H1 (cell line): ENCODE measurements around the gene ANXA4. TPM values are rescaled to one million over a fixed set of nuclear protein-coding genes. Genes with fewer than 3 reads are reported as not detected.

Experiments
- CTCF ChIA-PET: fragments of 300-600 bp; sonication (Branson Sonifier 250); formaldehyde crosslinking; loops from one replicate; lab custom pipeline; 2021; ENCODE audit not compliant: partially characterized antibody; lab: Charles Lee
- POLR2A ChIA-PET: fragments of 300-600 bp; sonication (Branson Sonifier 250); formaldehyde crosslinking; loops from one replicate; lab custom pipeline; 2021; ENCODE audit warnings: inconsistent platforms; ENCODE audit not compliant: partially characterized antibody; lab: Charles Lee
- DNase-seq, 2 experiments: peaks; one replicate each; pipeline versions ENCODE4 v3.0.0 to v3.0.0-alpha.2; 2010 to 2022; ENCODE audit warnings: low spot score in 2 of 2, low read depth in 1 of 2, mixed read lengths in 1 of 2
- FAIRE-seq: peaks from 2 replicates; lab custom pipeline; 2011; peaks lifted over from hg19 to GRCh38; lab: Jason Lieb, UNC
- H2AFZ ChIP-seq: 2 replicates; pipeline ENCODE4 v1.8.1; 2012; ENCODE audit warnings: low read length, inconsistent platforms
- H2AK5ac ChIP-seq: 2 replicates; pipeline ENCODE4 v1.6.1; 2013; ENCODE audit warnings: low read depth, low read length
- H2BK120ac ChIP-seq: replicated peaks from 2 replicates; pipeline ENCODE3; 2013; ENCODE audit warnings: low read depth, low read length, inconsistent platforms
- H2BK12ac ChIP-seq: 2 replicates; pipeline ENCODE4 v1.6.1; 2013; ENCODE audit warnings: low read depth, low read length
- H2BK15ac ChIP-seq: 2 replicates; pipeline ENCODE4 v1.6.1; 2013; ENCODE audit warnings: low read length
- H2BK20ac ChIP-seq: 2 replicates; pipeline ENCODE4 v1.6.1; 2013; ENCODE audit warnings: low read length
- H2BK5ac ChIP-seq: 2 replicates; pipeline ENCODE4 v1.6.1; 2013; ENCODE audit warnings: low read depth, low read length
- H3K14ac ChIP-seq: 2 replicates; pipeline ENCODE4 v1.6.1; 2013; ENCODE audit warnings: inconsistent platforms; ENCODE audit not compliant: insufficient read length
- H3K18ac ChIP-seq: 2 replicates; pipeline ENCODE4 v1.6.1; 2013; ENCODE audit warnings: low read length; ENCODE audit errors: extremely low read depth
- H3K23ac ChIP-seq: 2 replicates; pipeline ENCODE4 v1.6.1; 2013; ENCODE audit warnings: inconsistent platforms; ENCODE audit not compliant: insufficient read length
- H3K23me2 ChIP-seq: 2 replicates; pipeline ENCODE4 v1.6.1; 2013; ENCODE audit warnings: low read depth, low read length
- H3K27ac ChIP-seq: 2 replicates; pipeline ENCODE4 v1.6.1; 2011; ENCODE audit warnings: low read depth, low read length, inconsistent platforms
- H3K27me3 ChIP-seq, 4 experiments: replicated peaks in 1 of 4; 1 replicate in 1 of 4; 2 replicates in 3 of 4; pipeline versions ENCODE4 v1.6.1 to v1.8.1; 2011 to 2013; ENCODE audit warnings: low read length in 3 of 4, mild to moderate bottlenecking in 3 of 4, inconsistent platforms in 2 of 4, mixed read lengths in 2 of 4, moderate library complexity in 1 of 4; ENCODE audit not compliant: control insufficient read depth in 3 of 4, insufficient read depth in 3 of 4; ENCODE audit errors: extremely low read depth in 1 of 4
- H3K36me3 ChIP-seq, 4 experiments: 2 replicates each; pipeline versions ENCODE4 v1.6.1 to v1.8.1; 2011 to 2013; ENCODE audit warnings: mild to moderate bottlenecking in 4 of 4, low read length in 3 of 4, moderate library complexity in 2 of 4, control low read depth in 1 of 4, inconsistent platforms in 1 of 4; ENCODE audit not compliant: insufficient read depth in 4 of 4, control insufficient read depth in 2 of 4
- H3K4ac ChIP-seq: replicated peaks from 2 replicates; pipeline ENCODE3; 2013; ENCODE audit warnings: low read length, low read depth, mixed read lengths, inconsistent platforms; ENCODE audit not compliant: insufficient read length
- H3K4me1 ChIP-seq, 4 experiments: replicated peaks in 1 of 4; 1 replicate in 1 of 4; 2 replicates in 3 of 4; pipeline versions ENCODE4 v1.6.1 to v1.8.1; 2011 to 2013; ENCODE audit warnings: low read length in 3 of 4, inconsistent platforms in 2 of 4, mixed read lengths in 1 of 4; ENCODE audit not compliant: insufficient read depth in 4 of 4, control insufficient read depth in 3 of 4
- H3K4me2 ChIP-seq, 2 experiments: 2 replicates each; pipeline versions ENCODE4 v1.6.1 to v1.8.1; 2011 to 2013; ENCODE audit warnings: low read depth in 2 of 2, low read length in 2 of 2, control low read depth in 1 of 2, inconsistent platforms in 1 of 2, mild to moderate bottlenecking in 1 of 2; ENCODE audit not compliant: insufficient read depth in 1 of 2
- H3K4me3 ChIP-seq, 4 experiments: fragments of 200-600, 300-600 bp in 1 of 4; sonication (generic), shearing (Covaris generic), sonication (Bioruptor Twin) in 1 of 4; 2 replicates each; pipeline versions ENCODE4 v1.5.1 to v1.8.1; 2011 to 2016; ENCODE audit warnings: low read length in 4 of 4, low read depth in 3 of 4, control low read depth in 2 of 4, inconsistent platforms in 2 of 4, mild to moderate bottlenecking in 2 of 4, mixed read lengths in 1 of 4, moderate library complexity in 1 of 4; ENCODE audit not compliant: insufficient read depth in 2 of 4; ENCODE audit errors: extremely low read depth in 1 of 4
- H3K56ac ChIP-seq: replicated peaks from 2 replicates; pipeline ENCODE3; 2013; ENCODE audit warnings: low read depth, mild to moderate bottlenecking, mixed read lengths, low read length, inconsistent platforms; ENCODE audit not compliant: insufficient read length
- H3K79me1 ChIP-seq: 2 replicates; pipeline ENCODE4 v1.6.1; 2013; ENCODE audit warnings: low read depth, low read length, control low read depth
- H3K79me2 ChIP-seq, 2 experiments: 2 replicates each; pipeline versions ENCODE4 v1.6.1 to v1.8.1; 2012 to 2013; ENCODE audit warnings: low read length in 2 of 2, mild to moderate bottlenecking in 2 of 2, inconsistent platforms in 1 of 2; ENCODE audit not compliant: insufficient read depth in 2 of 2, control insufficient read depth in 1 of 2
- H3K9ac ChIP-seq, 4 experiments: replicated peaks in 1 of 4; 1 replicate in 1 of 4; 2 replicates in 3 of 4; pipeline versions ENCODE4 v1.6.1 to v1.8.1; 2011 to 2013; ENCODE audit warnings: low read depth in 3 of 4, low read length in 3 of 4, control low read depth in 2 of 4, mild to moderate bottlenecking in 2 of 4, moderate library complexity in 2 of 4, inconsistent platforms in 1 of 4; ENCODE audit errors: extremely low read depth in 1 of 4
- H3K9me3 ChIP-seq, 2 experiments: 2 replicates each; pipeline versions ENCODE4 v1.6.1 to v1.8.1; 2012 to 2013; ENCODE audit warnings: mild to moderate bottlenecking in 2 of 2, moderate library complexity in 2 of 2, control low read depth in 1 of 2, inconsistent platforms in 1 of 2, low read depth in 1 of 2, low read length in 1 of 2, mixed read lengths in 1 of 2; ENCODE audit not compliant: insufficient read depth in 2 of 2
- H4K20me1 ChIP-seq, 2 experiments: replicated peaks in 1 of 2; 2 replicates each; pipeline versions ENCODE3 to v1.8.1; 2011 to 2013; ENCODE audit warnings: inconsistent platforms in 2 of 2, low read length in 2 of 2, mild to moderate bottlenecking in 1 of 2; ENCODE audit not compliant: insufficient read depth in 2 of 2, control insufficient read depth in 1 of 2
- H4K5ac ChIP-seq: 2 replicates; pipeline ENCODE4 v1.6.1; 2013; ENCODE audit warnings: low read length, low read depth, mixed read lengths, inconsistent platforms; ENCODE audit not compliant: insufficient read length
- H4K8ac ChIP-seq: 2 replicates; pipeline ENCODE4 v1.8.0; 2013; ENCODE audit warnings: mild to moderate bottlenecking, moderate library complexity, low read length, inconsistent platforms; ENCODE audit not compliant: insufficient read depth; ENCODE audit errors: extremely low read depth
- H4K91ac ChIP-seq: replicated peaks from 2 replicates; pipeline ENCODE3; 2013; ENCODE audit warnings: low read length, mixed read lengths, inconsistent platforms; ENCODE audit not compliant: insufficient read length
- CBX5 ChIP-seq: fragments of 300-800, 300-1000 bp; sonication (generic); IDR thresholded peaks from 2 replicates; pipeline ENCODE4 v1.7.1; 2016; ENCODE audit warnings: antibody characterized with exemption, low read length, low read depth
- E2F6 ChIP-seq: IDR thresholded peaks from 2 replicates; pipeline ENCODE4 v1.6.1; 2012; ENCODE audit warnings: inconsistent platforms
- HDAC6 ChIP-seq: IDR thresholded peaks from one replicate; pipeline ENCODE4 v1.7.1; 2012; ENCODE audit warnings: low read depth, mild to moderate bottlenecking, inconsistent platforms, low read length, moderate library complexity
- RAD21 ChIP-seq, 2 experiments: IDR thresholded peaks in 1 of 2; conservative IDR thresholded peaks in 1 of 2; 2 replicates each; pipeline ENCODE4 v1.6.1; 2011; ENCODE audit warnings: low read depth in 2 of 2, low read length in 2 of 2, improper control_type of control experiment in 1 of 2, inconsistent platforms in 1 of 2, mild to moderate bottlenecking in 1 of 2, moderate library complexity in 1 of 2
- SP1 ChIP-seq: IDR thresholded peaks from 2 replicates; pipeline ENCODE4 v1.6.1; 2011; ENCODE audit warnings: low read depth, low read length
- ZNF274 ChIP-seq: IDR thresholded peaks from 2 replicates; pipeline ENCODE4 v1.7.0; 2012; ENCODE audit warnings: low read length, borderline replicate concordance; ENCODE audit errors: extremely low read depth
- WGBS, 2 experiments: shearing (Covaris generic) in 1 of 2; methylation state at CpG; one replicate each; pipeline versions ENCODE4 v1.1.6 to v1.1.7; 2013 to 2015; ENCODE audit warnings: low lambda C conversion rate in 2 of 2, mixed read lengths in 2 of 2, inconsistent platforms in 1 of 2, low coverage in 1 of 2, missing lambda C conversion rate in 1 of 2; ENCODE audit not compliant: insufficient replicate concordance in 2 of 2, insufficient coverage in 1 of 2, insufficient read length in 1 of 2; ENCODE audit errors: extremely low coverage in 1 of 2, missing lambda C conversion rate in 1 of 2; 5-methylcytosine and 5-hydroxymethylcytosine counted together
- polyA plus RNA-seq, 7 experiments: library from polyadenylated mRNA; depleted of rRNA in 3 of 7; stranded (reverse) in 5 of 7; unstranded in 2 of 7; fragments of >200 nt in 5 of 7; fragments of 200-250 nt in 2 of 7; gene quantifications; 1 replicate in 5 of 7; 2 replicates in 1 of 7; 4 replicates in 1 of 7; pipeline versions ENCODE4 v1.2.1 to v1.2.3, GENCODE V29; 2011 to 2013; ENCODE audit warnings: missing spikeins in 2 of 7, mixed read lengths in 2 of 7
- total RNA-seq: library from RNA; stranded (reverse); fragmentation: NEBNext Ultra II Directional; extraction: Animal tissue kit (Norgen Biotek cat#: 25700); gene quantifications from 2 replicates; pipeline ENCODE4 v1.2.1, GENCODE V29; 2021

The ANXA4 gene
- total and polyA plus RNA-seq, 2 of the 8 experiments (the other 6 are each of a cell fraction or from before 2014, with no cell fraction given) = 9.4 to 17.6 TPM

GRCh38 chr2:69725706-69726360 is 16.1 kb upstream of the ANXA4 start:
- POLR2A ChIA-PET = interaction anchor here (0.6 to 1.4 kb wide), 5 partner anchors 15 to 137 kb away, joined by 3 to 7 read pairs (median 4); no protein-coding TSS in a partner anchor
- Histone ChIP-seq H4K5ac (no peak overlapping the region), H3K18ac (no peak overlapping the region), H3K9me3 (no peaks in the 10 kb centered on the region), H3K4me1 (peaks cover 0 to 2% (median 0%) of the 10 kb centered on the region in 4 experiments; a peak in 1 of 7 replicates), H2AFZ (no peak overlapping the region), H3K23me2 (no peaks in the 10 kb centered on the region), H4K20me1 (no peaks in the 10 kb centered on the region), H3K23ac (no peak overlapping the region), H4K91ac (no peak overlapping the region), H2BK120ac (no peak overlapping the region), H3K4me3 (no peak overlapping the region), H3K14ac (no peak overlapping the region), H2BK5ac (no peak overlapping the region), H2BK12ac (no peak overlapping the region), H3K4ac (no peak overlapping the region), H3K27ac (no peak overlapping the region), H3K79me2 (no peaks in the 10 kb centered on the region), H3K4me2 (no peak overlapping the region), H3K56ac (no peak overlapping the region), H2BK15ac (no peak overlapping the region), H3K9ac (no peak overlapping the region), H3K36me3 (no peaks in the 10 kb centered on the region), H2BK20ac (no peak overlapping the region), H4K8ac (no peak overlapping the region), H2AK5ac (no peak overlapping the region), H3K27me3 (no peaks in the 10 kb centered on the region), H3K79me1 (no peaks in the 10 kb centered on the region)
- FAIRE-seq = no peak
- 90% methylated on average over 7 of the region's 7 CpGs; no CpG with 5 or more reads in 1 of the 2 experiments for WGBS, 2 experiments
- CTCF ChIA-PET = interaction anchor here (0.5 to 5.8 kb wide), 18 partner anchors 9 to 473 kb away, joined by 3 to 319 read pairs (median 9); partner anchors contain the start of genes ANXA4, GMCL1 and NFU1
- DNase-seq = no peak
- TF ChIP-seq HDAC6 = no peak
- TF ChIP-seq SP1 = no peak
- TF ChIP-seq RAD21 (IDR thresholded peaks at IDR 0.05 in 1 of 2, conservative IDR thresholded peaks at IDR 0.05 in 1 of 2; ENCODE audit: low read depth in 2 of 2, low read length in 2 of 2) = no peak
- TF ChIP-seq E2F6 = no peak
- TF ChIP-seq CBX5 = no peak
- no peak for TF ChIP-seq ZNF274
